HG02588 (cell line): ENCODE measurements around the gene CPXM2.

Experiments
- ATAC-seq: cut with Tn5 transposase; IDR thresholded peaks from one replicate; pipeline ENCODE4 v1.9.1; 2021; ENCODE audit warnings: mild to moderate bottlenecking, moderate library complexity; ENCODE audit not compliant: unreplicated experiment

CPXM2 gene

GRCh38 chr10:123804716-123805115 lies 86.9 kb downstream of the CPXM2 start:
- ATAC-seq = no peak

- ATAC-seq = no peak
Measured at GRCh38 chr10:123800821-123801220, 90.8 kb downstream of the CPXM2 start.

- no peak for ATAC-seq
Measured at GRCh38 chr10:123800289-123800688, 91.3 kb downstream of the CPXM2 start.

GRCh38 chr10:123798856-123799255 lies 92.8 kb downstream of the CPXM2 start:
- no peak for ATAC-seq

GRCh38 chr10:123797813-123798212 lies 93.8 kb downstream of the CPXM2 start:
- no peak for ATAC-seq

- ATAC-seq = no peak
Measured at GRCh38 chr10:123796736-123797135, 94.9 kb downstream of the CPXM2 start.

- ATAC-seq = no peak
Measured at GRCh38 chr10:123795846-123796590, 95.6 kb downstream of the CPXM2 start.

- no peak for ATAC-seq
Measured at GRCh38 chr10:123795196-123795780, 96.3 kb downstream of the CPXM2 start.

- no peak for ATAC-seq
Measured at GRCh38 chr10:123792248-123792978, 99.2 kb downstream of the CPXM2 start.

- no peak for ATAC-seq
Measured at GRCh38 chr10:123790132-123790885, 101.3 kb downstream of the CPXM2 start.

GRCh38 chr10:123788981-123789380 lies 102.6 kb downstream of the CPXM2 start:
- ATAC-seq = no peak

- no peak for ATAC-seq
Measured at GRCh38 chr10:123787566-123787965, 104.0 kb downstream of the CPXM2 start.

- no peak for ATAC-seq
Measured at GRCh38 chr10:123786896-123787295, 104.7 kb downstream of the CPXM2 start.

GRCh38 chr10:123786306-123786705 lies 105.3 kb downstream of the CPXM2 start:
- ATAC-seq = no peak

GRCh38 chr10:123784646-123785045 lies 107.0 kb downstream of the CPXM2 start:
- no peak for ATAC-seq

- no peak for ATAC-seq
Measured at GRCh38 chr10:123784216-123784615, 107.4 kb downstream of the CPXM2 start.

- no peak for ATAC-seq
Measured at GRCh38 chr10:123783296-123783695, 108.3 kb downstream of the CPXM2 start.

GRCh38 chr10:123782549-123782948 lies 109.1 kb downstream of the CPXM2 start:
- ATAC-seq = no peak

- no peak for ATAC-seq
Measured at GRCh38 chr10:123781956-123782500, 109.6 kb downstream of the CPXM2 start.

GRCh38 chr10:123781324-123781900 lies 110.2 kb downstream of the CPXM2 start:
- no peak for ATAC-seq
